Raji (cell line): ENCODE data around the gene BOLA1.
A peak's percentile ranks its signal among the peaks of the same experiment; 100 is the strongest.

Source experiments
- POLR2A ChIP-seq: IDR thresholded peaks from 2 replicates; pipeline ENCODE4 v1.6.1; 2011; ENCODE audit warnings: low read depth, low read length, control low read depth; ENCODE audit not compliant: insufficient read depth

The BOLA1 gene

GRCh38 chr1:149899460-149900284, at the start of gene BOLA1:
Gene BOLA1 (plus strand): TSS chr1:149899568. CDS start chr1:149900060, 492 bp downstream.
- TF ChIP-seq POLR2A: peak; percentile 54

GRCh38 chr1:149849947-149850360, 49.4 kb upstream of the BOLA1 start:
- TF ChIP-seq POLR2A: peak; percentile 52; the same call in 1 of the 2 replicates

DNA sequence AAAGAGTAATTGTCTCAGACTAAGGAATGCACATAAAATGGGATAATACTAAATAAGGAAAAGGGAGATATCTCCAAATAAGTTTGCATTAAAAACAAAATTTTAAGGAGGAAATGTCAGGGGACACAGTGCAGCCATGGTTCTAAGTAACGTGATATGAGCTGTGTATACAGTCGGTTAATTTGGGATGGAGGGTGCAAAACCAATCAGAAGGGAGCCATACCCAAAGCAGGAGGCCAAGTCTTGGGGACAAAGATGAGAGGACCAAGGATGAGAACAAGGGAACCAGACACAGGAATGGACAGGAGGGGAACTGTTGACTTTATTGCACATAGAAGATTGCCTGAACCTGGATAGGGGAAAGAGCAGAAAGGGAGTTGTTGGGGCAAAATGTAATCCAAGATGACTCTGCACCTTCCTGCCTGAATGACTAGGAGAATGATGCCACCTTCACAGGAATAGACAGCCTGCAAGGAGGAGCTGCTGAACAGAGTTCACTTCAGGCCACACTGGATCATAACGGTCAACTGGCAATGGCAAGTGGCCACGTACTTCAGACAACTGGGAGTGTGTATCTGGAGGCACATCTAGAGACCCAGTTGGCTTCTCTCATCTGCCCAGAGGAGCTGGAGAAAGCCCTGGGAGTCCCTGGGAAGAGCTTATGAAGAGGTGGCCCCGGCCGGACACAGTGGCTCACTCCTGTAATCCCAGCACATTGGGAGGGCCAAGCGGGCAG, 22.0 kb upstream of the BOLA1 start:
- no peak for TF ChIP-seq POLR2A

DNA sequence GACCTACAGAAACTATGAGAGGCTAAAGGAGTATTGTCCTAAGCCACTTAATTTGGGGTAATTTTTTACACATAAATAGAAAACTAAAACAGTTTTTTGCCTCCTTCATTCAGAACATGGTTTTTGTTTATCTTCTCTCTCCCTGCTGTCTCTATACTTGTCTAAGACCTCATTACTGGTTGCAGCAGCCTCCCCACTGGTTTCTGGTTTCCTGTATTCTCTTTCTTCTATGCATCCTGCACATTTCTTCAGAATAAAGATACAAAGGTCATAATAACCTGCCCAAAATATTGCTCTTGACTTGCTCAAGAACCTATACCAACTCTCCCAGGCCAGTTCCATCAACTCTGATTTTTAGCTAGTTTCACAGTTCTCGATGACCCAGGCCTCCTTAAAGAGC, 19.8 kb upstream of the BOLA1 start:
- TF ChIP-seq POLR2A: no peak

DNA sequence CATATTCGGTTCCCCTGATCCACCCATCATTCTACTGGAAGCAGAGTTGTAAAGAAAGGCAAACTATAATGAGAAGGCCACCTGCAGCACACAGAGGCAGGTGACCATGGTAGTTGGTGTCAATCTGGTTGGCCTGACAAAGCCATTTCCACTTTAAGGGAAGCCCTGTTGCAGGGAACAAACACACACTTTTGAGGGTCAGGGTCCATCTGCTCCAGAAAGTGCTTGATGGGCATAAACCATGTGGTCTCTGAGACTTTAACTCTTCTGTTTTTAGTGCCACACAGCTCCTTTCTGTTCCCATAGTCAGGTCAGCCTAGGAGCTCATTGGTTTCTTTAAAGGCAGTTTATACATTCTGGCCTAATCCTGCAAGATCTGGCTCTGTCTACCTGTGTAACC, 17.5 kb upstream of the BOLA1 start:
- TF ChIP-seq POLR2A: no peak

- TF ChIP-seq POLR2A: no peak
These were observed 15.6 kb upstream of the BOLA1 start for GRCh38 chr1:149883598-149884247.

DNA sequence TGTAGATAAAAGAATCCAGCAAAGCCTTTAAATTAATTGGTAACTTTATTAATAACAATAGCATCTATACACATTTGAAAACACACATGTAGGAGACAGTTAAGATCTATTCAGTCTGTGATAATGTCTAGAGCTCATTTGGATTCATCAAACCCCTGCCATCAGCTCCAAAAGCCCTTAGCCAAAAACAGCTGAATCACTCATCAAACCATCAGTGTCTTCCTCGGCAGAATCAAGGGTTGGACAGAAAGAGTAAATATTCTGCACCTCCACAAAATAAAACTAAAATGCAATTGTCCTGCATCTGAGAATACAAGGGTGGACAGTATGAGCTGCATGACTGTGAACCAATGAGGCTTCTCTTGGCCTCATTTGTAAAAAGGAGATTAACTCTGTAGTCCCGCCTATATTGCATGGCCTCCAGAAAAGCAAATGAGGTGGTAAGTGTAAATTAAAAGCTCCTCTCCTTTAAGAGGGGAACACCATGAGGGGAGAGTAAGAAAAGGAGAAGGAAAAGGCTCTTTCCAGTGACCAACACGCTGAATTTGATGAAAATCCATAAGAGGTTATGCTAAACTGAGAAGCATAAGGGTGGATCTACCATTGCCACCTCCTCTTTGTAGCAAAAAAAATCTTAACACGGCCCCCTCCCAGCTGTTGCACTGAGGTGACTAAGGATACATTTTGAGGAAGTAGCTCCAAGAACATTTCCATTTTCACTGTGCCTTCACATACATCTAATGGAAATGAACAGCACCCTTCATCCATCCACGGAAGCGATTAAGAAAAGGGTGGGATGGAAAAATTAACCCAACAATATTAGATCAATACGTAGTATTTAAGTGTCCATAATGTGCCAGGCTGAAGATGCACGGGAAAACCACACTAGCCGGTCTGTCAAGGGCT, 14.7 kb upstream of the BOLA1 start:
- peak; percentile 42; the same call in 1 of the 2 replicates for TF ChIP-seq POLR2A

DNA sequence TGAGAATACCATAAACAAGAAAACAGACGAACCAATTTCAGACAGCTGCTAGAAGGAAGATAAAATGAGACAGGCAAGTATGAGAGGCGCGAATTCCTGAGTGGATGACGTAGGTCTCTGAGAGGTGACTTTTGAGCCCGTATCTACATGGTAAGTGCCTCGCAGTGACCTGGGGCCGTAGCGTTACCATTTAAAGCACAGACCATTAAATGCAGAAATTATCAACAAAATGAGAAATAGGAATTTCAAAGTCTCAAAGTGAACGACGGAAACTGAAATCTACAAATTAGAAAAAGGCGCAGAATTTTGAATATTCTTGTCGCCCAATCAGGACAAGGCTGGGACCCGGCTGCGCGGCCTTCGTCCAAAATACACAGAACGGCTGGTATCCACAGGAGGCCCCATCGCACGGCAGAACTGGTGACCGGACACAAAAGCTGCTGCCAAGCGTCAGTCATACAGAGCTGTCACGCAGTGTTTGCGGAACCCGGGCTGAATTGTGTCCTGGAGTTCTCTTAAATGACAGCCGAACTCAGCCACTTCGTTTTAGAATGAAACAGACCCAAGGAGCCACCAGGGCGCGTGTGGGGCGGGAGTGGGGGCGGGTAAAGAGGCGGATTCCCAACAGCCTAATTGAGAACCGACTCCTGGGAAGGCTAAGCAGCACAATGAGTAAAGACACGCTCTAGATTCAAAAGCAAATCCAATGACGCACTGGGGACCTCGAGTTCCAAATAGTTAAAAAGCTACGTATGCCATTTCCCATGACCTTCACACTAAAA, 13.8 kb upstream of the BOLA1 start:
- peak; percentile 71 for TF ChIP-seq POLR2A

DNA sequence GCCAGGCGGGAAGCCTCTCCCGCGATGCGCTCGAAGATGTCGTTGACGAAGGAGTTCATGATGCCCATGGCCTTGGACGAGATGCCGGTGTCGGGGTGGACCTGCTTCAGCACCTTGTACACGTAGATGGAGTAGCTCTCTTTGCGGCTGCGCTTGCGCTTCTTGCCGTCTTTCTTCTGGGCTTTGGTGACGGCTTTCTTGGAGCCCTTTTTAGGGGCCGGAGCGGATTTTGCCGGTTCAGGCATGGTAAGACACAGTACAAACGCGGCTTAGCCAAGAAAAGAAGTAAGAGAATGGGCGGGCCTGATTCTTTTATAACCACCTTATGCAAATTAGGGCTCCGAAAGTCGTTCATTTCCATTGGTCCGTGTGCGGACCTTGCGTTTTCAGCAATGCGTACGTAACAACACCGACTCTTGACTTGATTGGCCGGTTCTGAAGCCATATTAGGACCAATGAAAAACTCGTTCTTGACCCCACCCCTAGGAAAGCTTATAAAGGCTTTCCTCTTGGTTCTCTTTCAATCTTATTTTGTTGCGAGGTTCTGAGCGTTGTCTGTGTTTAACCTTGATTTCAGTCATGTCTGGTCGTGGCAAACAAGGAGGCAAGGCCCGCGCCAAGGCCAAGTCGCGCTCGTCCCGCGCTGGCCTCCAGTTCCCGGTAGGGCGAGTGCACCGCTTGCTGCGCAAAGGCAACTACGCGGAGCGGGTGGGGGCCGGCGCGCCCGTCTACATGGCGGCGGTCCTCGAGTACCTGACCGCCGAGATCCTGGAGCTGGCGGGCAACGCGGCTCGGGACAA, 12.8 kb upstream of the BOLA1 start:
- TF ChIP-seq POLR2A: peak; percentile 90

DNA sequence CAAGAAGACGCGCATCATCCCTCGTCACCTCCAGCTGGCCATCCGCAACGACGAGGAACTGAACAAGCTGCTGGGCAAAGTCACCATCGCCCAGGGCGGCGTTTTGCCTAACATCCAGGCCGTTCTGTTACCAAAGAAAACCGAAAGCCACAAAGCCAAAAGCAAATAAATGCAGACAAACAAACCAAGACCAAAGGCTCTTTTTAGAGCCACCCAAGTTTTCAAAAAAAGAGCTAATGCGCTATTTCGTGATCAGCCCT, 12.2 kb upstream of the BOLA1 start:
- peak; percentile 58; the same call in 1 of the 2 replicates for TF ChIP-seq POLR2A

DNA sequence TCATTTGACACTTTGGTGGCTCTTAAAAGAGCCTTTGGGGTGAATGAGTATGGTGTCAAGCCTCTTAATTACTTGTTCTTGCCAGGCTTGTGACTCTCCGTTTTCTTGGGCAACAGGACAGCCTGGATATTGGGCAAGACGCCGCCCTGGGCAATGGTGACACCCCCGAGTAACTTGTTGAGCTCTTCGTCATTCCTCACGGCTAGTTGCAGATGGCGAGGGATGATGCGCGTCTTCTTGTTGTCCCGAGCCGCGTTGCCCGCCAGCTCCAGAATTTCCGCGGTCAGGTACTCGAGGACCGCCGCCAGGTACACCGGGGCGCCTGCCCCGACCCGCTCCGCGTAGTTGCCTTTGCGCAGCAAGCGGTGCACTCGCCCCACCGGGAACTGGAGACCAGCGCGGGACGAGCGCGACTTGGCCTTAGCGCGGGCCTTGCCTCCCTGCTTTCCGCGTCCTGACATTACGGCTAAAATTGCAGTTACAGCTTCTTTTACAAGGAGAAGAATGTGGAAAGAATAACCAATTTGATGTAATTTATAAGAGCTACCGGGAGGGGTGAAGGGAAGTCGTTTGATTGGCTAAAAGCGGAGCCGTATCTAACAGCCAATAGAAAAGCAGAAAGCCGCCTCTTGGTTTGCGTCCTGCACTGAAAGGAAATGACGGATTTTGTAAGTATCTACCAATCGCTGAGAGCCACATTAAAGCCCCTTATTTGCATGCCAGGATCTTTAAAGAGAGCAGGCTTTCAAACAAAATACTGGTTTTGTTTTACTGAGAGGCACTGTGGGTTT, 11.7 kb upstream of the BOLA1 start:
- TF ChIP-seq POLR2A: peak; percentile 52

DNA sequence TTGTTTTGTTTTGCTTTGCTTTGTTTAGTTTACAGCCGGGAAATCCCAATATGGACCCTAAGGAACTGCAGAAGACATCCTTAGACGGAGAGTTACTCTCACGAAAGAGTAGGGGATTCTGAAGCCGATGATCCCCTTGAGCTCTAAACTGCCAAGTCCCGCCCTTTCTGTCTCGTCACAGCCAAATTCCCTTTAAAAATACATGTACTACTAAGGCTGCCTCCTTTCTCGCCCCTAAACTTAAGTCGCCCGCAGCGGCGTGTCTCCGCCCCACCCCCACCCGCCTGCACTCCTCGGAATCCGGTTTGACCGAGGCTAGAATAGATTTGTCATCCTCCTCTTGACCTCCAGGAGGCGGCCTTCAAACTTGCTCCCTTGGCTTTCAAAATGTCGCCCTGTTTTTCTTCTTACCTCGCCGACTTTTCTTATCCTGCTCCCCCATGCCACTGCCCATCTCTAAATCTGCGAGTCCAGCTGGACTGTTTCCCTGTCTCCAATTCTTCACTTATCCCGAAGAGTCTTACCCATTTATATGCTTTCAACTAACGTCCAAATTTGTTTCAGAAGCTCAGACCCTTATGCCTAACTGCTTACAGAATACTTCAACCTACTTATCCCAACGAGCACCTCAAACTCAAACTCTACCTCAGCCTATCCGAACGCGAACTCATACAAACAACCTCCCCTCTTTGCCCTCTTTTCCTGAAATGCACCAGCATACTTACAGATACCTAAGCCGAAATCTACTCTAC, 10.9 kb upstream of the BOLA1 start:
- peak; percentile 86 for TF ChIP-seq POLR2A
